ENCODE data around the gene SERHL2. TPM values are rescaled to one million over a fixed set of nuclear protein-coding genes. Genes with fewer than 3 reads are reported as not detected.
"Not testable (repeated sequence)": the region's sequence is repeated elsewhere in the genome, so short reads cannot be mapped to it uniquely, and the experiment has no call there.

The SERHL2 gene
- total RNA-seq, 1 experiment from 2014 or later = not detected

DNA sequence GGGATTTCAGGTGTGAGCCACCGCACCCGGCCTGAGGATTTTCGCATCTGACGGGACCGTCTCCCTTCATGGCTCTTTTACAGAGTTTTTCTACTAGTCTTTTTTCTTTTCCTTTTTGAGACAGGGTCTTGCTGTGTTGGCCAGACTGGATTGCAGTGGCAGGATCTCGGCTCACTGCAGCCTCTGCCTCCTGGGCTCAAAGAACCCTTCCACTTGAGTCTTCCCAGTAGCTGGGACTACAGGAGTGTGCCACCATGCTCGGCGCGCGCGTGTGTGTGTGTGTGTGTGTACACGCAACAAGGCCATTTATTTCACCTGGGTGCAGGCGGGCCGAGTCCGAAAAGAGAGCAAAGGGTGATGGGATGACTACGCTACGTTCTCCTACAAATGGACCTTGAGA is 10.9 kb downstream of the SERHL2 start:
- in situ Hi-C loops (cut with HindIII; ENCODE audit: low sequenced_read_pairs) = no loop called here
- DNase-seq (ENCODE audit: low spot score) = no peak

DNA sequence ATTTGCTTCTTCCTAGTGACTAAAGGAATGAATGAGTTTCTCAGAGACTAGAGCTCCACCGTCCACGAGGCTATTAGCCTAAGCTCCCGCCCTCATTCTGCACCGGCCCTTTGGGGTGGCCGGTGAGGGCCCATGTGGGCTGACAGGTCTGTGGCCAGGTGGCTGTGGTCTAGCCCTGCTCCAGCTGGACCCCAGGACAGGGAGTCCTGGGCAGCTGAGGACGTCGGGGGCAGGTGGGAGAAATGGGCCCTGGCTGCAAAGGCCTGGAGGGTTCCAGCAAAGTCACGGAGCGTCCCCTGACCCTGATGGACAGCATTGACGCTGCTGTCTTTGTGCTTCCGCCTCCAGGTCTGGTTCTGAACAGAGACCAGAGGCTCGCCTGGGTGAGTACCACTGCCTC is 12.2 kb downstream of the SERHL2 start:
- DNase-seq (ENCODE audit: low spot score) = no peak
- in situ Hi-C loops (cut with HindIII; ENCODE audit: low sequenced_read_pairs) = no loop called here

- DNase-seq (ENCODE audit: low spot score); in situ Hi-C loops (cut with HindIII; ENCODE audit: low sequenced_read_pairs): not testable (repeated sequence)
Measured at GRCh38 chr22:42567950-42568349, 14.2 kb downstream of the SERHL2 start.

DNA sequence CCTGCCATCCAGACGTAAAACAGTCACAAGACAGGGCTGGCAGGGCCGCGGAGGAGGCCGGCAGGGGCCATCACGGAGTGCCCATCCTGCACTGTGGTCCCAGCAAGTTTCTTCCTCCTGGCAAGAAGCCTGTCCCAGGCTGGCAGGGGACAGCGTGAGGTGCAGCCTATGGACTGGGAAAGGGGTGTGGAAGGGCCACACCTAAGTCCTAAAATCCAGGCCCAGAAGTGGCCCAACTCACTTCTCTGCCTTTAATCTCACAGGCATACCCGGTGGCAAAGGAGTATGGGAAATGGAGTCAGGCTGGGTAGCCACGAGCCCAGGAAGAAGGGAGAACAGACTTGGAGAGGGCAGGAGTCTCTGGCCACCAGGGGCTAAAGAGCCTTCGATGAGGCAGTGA is 16.8 kb downstream of the SERHL2 start:
- in situ Hi-C loops (cut with HindIII; ENCODE audit: low sequenced_read_pairs); DNase-seq (ENCODE audit: low spot score): not testable (repeated sequence)

GRCh38 chr22:42571068-42571467 is 17.3 kb downstream of the SERHL2 start:
- in situ Hi-C loops (cut with HindIII; ENCODE audit: low sequenced_read_pairs); DNase-seq (ENCODE audit: low spot score): not testable (repeated sequence)

DNA sequence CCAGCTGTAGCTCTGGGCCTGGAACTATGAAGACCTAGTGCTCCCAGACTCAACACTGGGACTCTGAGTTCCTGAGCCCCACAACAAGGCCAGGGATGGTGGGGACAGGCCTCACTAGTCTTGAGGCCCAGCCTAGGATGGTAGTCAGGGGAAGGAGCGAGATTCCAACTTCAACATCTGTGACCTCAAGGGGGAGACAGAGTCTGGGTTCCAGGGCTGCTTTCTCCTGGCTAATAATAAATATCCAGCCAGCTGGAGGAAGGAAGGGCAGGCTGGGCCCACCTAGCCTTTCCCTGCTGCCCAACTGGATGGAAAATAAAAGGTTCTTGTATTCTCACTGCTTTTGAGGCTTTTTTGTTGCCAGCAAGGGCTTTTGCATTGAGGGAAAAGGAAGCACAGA is 20.3 kb downstream of the SERHL2 start:
- DNase-seq (ENCODE audit: low spot score); in situ Hi-C loops (cut with HindIII; ENCODE audit: low sequenced_read_pairs): not testable (repeated sequence)

- in situ Hi-C loops (cut with HindIII; ENCODE audit: low sequenced_read_pairs); DNase-seq (ENCODE audit: low spot score): not testable (repeated sequence)
Measured at GRCh38 chr22:42574468-42574867, 20.7 kb downstream of the SERHL2 start.

GRCh38 chr22:42575996-42576574 is 22.3 kb downstream of the SERHL2 start:
- DNase-seq (ENCODE audit: low spot score); in situ Hi-C loops (cut with HindIII; ENCODE audit: low sequenced_read_pairs): not testable (repeated sequence)

- DNase-seq (ENCODE audit: low spot score); in situ Hi-C loops (cut with HindIII; ENCODE audit: low sequenced_read_pairs): not testable (repeated sequence)
Measured at GRCh38 chr22:42577141-42577540, 23.4 kb downstream of the SERHL2 start.

DNA sequence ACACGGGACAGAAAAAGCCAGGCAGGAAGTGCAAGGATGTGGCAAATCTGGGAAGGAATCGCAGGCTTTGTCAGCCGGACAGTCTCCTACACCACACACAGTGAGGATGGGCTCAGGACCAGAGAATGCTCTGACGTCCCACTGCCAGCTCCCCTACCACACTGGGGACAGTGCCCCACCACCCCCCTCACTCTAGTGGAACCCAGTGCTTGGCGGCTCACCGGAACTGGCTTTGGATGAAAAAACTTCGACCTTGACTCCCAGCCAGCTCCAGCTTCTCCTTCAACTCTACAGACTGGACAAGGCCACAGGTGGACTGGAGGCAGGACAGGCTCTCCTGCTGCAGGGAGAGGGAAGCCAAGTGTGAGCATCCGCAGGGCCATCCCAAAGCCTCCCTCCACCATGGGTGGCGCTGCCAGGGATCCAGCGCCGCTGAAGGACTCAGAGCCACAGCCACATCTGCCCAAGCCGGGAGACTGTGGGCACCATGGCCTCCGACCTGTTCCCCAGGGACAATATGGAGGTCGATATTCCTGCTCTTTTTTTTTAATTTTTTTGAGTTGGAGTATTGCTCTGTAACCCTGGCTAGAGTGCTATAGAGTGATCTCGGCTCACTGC is 24.0 kb downstream of the SERHL2 start:
- in situ Hi-C loops (cut with HindIII; ENCODE audit: low sequenced_read_pairs) = no loop called here

GRCh38 chr22:42580040-42580439 is 26.3 kb downstream of the SERHL2 start:
- DNase-seq (ENCODE audit: low spot score); in situ Hi-C loops (cut with HindIII; ENCODE audit: low sequenced_read_pairs): not testable (repeated sequence)

More for the DNA sequence above, 24.0 kb downstream of the SERHL2 start:
- no peak for DNase-seq (ENCODE audit: low spot score)

GRCh38 chr22:42581194-42581761 is 27.5 kb downstream of the SERHL2 start:
- in situ Hi-C loops (cut with HindIII; ENCODE audit: low sequenced_read_pairs); DNase-seq (ENCODE audit: low spot score): not testable (repeated sequence)

DNA sequence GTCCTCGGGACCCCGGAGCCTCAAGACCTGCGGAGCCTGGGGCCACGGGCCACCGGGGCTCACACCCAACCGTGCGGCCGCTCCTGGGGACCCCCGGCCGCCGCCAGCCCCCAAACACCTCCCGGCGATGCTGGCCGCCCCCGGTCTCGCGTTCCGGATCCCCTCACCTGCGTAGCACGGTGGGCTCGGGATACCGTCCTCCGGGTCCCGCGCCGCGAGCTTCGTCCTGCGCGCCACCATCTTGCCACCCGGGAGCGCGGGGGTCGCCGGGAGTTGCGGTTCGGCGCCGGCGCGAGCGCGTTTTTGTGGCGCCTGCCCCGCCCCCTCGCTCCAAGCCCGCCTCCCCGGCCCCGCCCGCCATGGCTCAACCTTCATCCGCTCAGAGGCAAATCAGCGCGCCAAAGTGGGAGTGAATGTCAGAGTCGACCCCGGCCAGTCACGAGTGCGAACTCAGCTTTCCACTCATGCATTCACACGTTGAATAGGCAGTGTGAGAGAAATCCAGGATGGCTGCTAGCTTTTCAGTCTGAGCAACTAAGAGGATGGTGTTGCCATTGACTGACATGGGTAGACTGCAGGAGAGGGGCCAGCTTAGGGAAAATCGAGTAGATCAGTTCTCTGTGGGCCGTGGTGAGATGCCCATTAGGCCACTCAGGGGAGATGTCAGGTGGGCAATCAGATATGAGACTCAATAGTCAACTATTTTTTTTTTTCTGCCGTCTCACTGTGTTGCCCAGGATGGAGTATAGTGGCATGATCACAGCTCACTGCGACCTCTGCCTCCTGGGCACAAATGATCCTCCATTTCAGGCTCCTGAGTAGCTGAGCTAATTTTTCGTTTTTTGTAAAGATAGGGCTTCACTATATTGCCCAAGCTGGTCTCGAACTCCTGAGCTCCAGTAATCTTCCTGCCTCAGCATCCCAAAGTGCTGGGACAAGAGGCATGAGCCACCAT is 28.3 kb downstream of the SERHL2 start:
- DNase-seq (ENCODE audit: low spot score) = peak; percentile 70
- in situ Hi-C loops (cut with HindIII; ENCODE audit: low sequenced_read_pairs) = no loop called here

- in situ Hi-C loops (cut with HindIII; ENCODE audit: low sequenced_read_pairs) = no loop called here
- no peak for DNase-seq (ENCODE audit: low spot score)
Measured at GRCh38 chr22:42582987-42583386, 29.2 kb downstream of the SERHL2 start.

DNA sequence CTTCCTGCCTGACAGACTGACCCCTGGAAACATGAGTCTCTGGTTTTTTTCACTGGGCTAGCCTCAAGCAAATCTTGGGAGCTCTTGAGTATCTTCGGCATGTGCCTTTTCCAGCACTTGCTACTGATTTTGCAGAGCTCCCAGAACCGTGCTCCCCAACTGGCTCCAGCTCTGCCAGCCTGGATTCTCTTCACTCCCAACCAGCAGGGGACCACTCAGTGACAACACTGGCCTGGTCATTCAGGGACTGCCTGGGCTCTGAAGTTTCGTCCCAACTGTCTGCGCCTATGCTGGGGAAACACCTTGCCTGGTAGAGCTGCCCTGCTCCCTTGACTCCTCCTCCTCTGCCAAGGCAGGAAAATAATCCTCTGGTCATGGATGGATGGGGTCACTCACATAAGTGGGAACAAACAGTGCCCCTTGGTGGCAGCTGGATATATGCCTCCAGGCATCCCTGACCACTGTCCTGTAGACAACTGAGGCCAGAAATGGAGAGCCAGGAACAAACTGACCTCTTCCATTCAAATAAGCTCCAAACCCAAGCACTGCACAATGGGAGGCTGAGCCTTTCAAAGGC is 30.7 kb downstream of the SERHL2 start:
- no peak for DNase-seq (ENCODE audit: low spot score)
- in situ Hi-C loops (cut with HindIII; ENCODE audit: low sequenced_read_pairs) = no loop called here

DNA sequence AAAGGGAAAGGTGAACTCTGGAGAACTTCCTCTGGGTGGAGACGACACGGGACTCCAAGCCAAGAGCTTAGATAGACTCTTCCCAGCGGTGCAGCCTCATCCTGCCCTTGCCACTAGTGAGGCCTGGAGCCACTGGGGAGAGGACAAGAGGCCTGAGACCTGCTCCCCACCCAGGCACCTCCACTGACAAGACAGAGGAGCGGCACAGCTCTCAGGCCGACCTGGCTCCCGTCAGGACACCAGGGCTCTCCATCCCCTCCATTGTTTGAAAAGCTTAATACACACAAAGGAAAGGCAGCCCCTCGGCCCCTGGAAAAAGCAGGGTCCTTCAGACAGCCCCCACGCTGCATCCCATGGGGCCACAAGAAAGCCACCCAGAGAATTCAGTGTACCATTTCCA is 31.3 kb downstream of the SERHL2 start:
- in situ Hi-C loops (cut with HindIII; ENCODE audit: low sequenced_read_pairs) = no loop called here
- no peak for DNase-seq (ENCODE audit: low spot score)

DNA sequence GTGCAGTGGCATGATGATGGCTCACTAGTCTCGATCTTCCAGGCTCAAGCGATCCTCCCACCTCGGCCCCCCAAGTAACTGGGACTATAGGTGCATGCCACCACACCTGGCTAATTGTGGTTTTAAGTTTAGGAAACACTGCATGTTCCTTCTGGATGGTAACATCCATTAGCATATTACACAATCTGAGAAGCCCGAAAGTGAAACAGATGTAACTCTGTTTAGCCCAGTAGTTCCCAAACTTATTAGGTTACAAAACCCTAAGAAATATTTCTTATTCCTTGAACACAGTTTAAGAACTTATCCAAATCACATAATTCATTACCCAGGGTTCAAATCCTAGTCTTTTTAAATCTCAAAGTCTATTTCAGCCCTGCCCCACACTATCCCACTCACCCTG is 32.6 kb downstream of the SERHL2 start:
- no peak for DNase-seq (ENCODE audit: low spot score)
- in situ Hi-C loops (cut with HindIII; ENCODE audit: low sequenced_read_pairs) = no loop called here

DNA sequence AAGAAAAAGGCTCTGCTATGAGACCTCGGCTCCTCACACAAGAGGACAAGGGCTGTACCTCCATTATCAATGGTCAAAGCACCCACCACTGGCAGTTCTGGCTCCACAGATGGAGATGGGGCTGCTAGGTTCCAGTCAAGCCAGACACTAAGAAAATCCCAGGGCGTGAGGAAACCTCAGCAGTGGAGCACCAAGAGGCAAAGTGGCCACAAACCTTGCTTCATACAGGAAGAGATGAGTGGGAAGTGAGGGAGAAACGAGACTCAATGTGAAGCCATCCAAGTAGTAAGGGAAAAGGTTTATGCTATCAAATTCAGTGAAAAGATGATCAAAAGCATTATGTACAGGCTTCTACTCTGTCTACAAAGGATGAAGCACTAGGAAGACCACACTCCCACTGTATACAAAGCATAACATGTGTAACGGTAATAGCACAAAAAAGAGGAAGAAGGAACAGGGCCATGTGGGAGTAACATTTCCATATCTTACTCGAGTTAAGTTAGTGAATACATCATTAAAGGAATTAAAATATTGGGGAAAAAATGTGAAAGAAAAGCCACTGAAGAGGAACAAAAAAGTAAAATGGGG is 33.9 kb downstream of the SERHL2 start:
- no peak for DNase-seq (ENCODE audit: low spot score)
- in situ Hi-C loops (cut with HindIII; ENCODE audit: low sequenced_read_pairs) = no loop called here

GRCh38 chr22:42591987-42592386 is 38.2 kb downstream of the SERHL2 start:
- in situ Hi-C loops (cut with HindIII; ENCODE audit: low sequenced_read_pairs) = no loop called here
- DNase-seq (ENCODE audit: low spot score) = no peak
